Astrocyte (in vitro differentiated cells and primary cell): ENCODE data around the gene BTRC.
A peak's percentile ranks its signal among the peaks of the same experiment; 100 is the strongest.

Experiments used
- CTCF ChIP-seq: IDR thresholded peaks from 2 replicates; pipeline ENCODE4 v1.5.1; 2011; ENCODE audit warnings: low read depth, mild to moderate bottlenecking, inconsistent platforms, low read length, moderate library complexity; ENCODE audit not compliant: insufficient read depth
- EZH2 ChIP-seq: IDR thresholded peaks from 2 replicates; pipeline ENCODE4 v1.6.1; 2012; ENCODE audit warnings: mild to moderate bottlenecking, low read length, inconsistent platforms; ENCODE audit not compliant: insufficient read depth

- TF ChIP-seq CTCF, result peak; percentile 44
- no peak for TF ChIP-seq EZH2
Observed at GRCh38 chr10:101536800-101537199, 182.8 kb downstream of the BTRC start.
